Osteoblast (primary cell): ENCODE measurements around the gene SPAG6. TPM values are rescaled to one million over a fixed set of nuclear protein-coding genes. Genes with fewer than 3 reads are reported as not detected.

Experiments
- DNase-seq: peaks from one replicate; pipeline ENCODE4 v3.0.0; 2011; ENCODE audit warnings: low spot score, mixed read lengths; ENCODE audit not compliant: insufficient read length; ENCODE audit errors: missing footprints
- H2AFZ ChIP-seq: 2 replicates; pipeline ENCODE4 v1.6.0; 2011; ENCODE audit warnings: mild to moderate bottlenecking, low read length
- H3K27ac ChIP-seq: 2 replicates; pipeline ENCODE4 v1.5.1; 2011; ENCODE audit warnings: mild to moderate bottlenecking, low read depth, low read length, moderate library complexity
- H3K27me3 ChIP-seq: 2 replicates; pipeline ENCODE4 v1.6.0; 2012; ENCODE audit warnings: mild to moderate bottlenecking, control low read depth, inconsistent platforms, low read length, moderate library complexity; ENCODE audit not compliant: insufficient read depth
- H3K36me3 ChIP-seq: 2 replicates; pipeline ENCODE4 v1.5.1; 2011; ENCODE audit warnings: mild to moderate bottlenecking, low read length, control low read depth, moderate library complexity; ENCODE audit not compliant: insufficient read depth
- H3K4me1 ChIP-seq: 2 replicates; pipeline ENCODE4 v1.5.1; 2011; ENCODE audit warnings: mild to moderate bottlenecking, low read length, control low read depth, moderate library complexity; ENCODE audit not compliant: insufficient read depth
- H3K4me2 ChIP-seq: 2 replicates; pipeline ENCODE4 v1.6.0; 2011; ENCODE audit warnings: mild to moderate bottlenecking, low read length; ENCODE audit not compliant: insufficient read depth
- H3K4me3 ChIP-seq: fragments of 200-600 bp; sonication (generic); 3 replicates; pipeline ENCODE4 v1.5.1; 2012; ENCODE audit warnings: mild to moderate bottlenecking, low read length, inconsistent platforms; ENCODE audit not compliant: insufficient read depth
- H3K79me2 ChIP-seq: 2 replicates; pipeline ENCODE4 v1.6.0; 2012; ENCODE audit warnings: mild to moderate bottlenecking, low read length, control low read depth, inconsistent platforms; ENCODE audit not compliant: insufficient read depth
- H3K9me3 ChIP-seq: 2 replicates; pipeline ENCODE4 v1.5.1; 2011; ENCODE audit warnings: low read depth, low read length, control low read depth
- H4K20me1 ChIP-seq: 2 replicates; pipeline ENCODE4 v1.6.0; 2012; ENCODE audit warnings: mild to moderate bottlenecking, low read length, control low read depth; ENCODE audit not compliant: insufficient read depth
- CTCF ChIP-seq: IDR thresholded peaks from 2 replicates; pipeline ENCODE4 v1.5.1; 2011; ENCODE audit warnings: mild to moderate bottlenecking, low read depth, low read length, moderate library complexity; ENCODE audit errors: extremely low read depth
- total RNA-seq: library from RNA; depleted of rRNA; stranded (reverse); fragments of >200 nt; gene quantifications from 2 replicates; pipeline ENCODE4 v1.2.3, GENCODE V29; 2012

SPAG6 gene
- total RNA-seq, 1 donor: not detected

GRCh38 chr10:22317771-22318565 is 27.3 kb upstream of the SPAG6 start:
- H4K20me1 ChIP-seq: peaks cover 9% of the 10 kb centered on the region
- no peak overlapping the region for H3K27ac ChIP-seq
- peaks cover 11% of the 10 kb centered on the region for H3K27me3 ChIP-seq
- H3K36me3 ChIP-seq: no peaks in the 10 kb centered on the region
- H2AFZ ChIP-seq: no peak overlapping the region
- H3K9me3 ChIP-seq: no peaks in the 10 kb centered on the region
- peak overlapping the region; percentile 100 for H3K4me2 ChIP-seq
- H3K79me2 ChIP-seq: peaks cover 34% of the 10 kb centered on the region
- H3K4me1 ChIP-seq: peaks cover 22% of the 10 kb centered on the region
- no peak for TF ChIP-seq CTCF
- no peak overlapping the region for H3K4me3 ChIP-seq
- DNase-seq: no peak

- no peak for DNase-seq
- H3K27ac ChIP-seq: no peak overlapping the region
- H3K9me3 ChIP-seq: no peaks in the 10 kb centered on the region
- peaks cover 22% of the 10 kb centered on the region for H3K4me1 ChIP-seq
- no peak overlapping the region for H3K4me2 ChIP-seq
- H4K20me1 ChIP-seq: peaks cover 17% of the 10 kb centered on the region
- H2AFZ ChIP-seq: no peak overlapping the region
- H3K4me3 ChIP-seq: no peak overlapping the region
- H3K79me2 ChIP-seq: peaks cover 42% of the 10 kb centered on the region
- no peaks in the 10 kb centered on the region for H3K36me3 ChIP-seq
- peaks cover 19% of the 10 kb centered on the region for H3K27me3 ChIP-seq
- TF ChIP-seq CTCF: no peak
Measured at GRCh38 chr10:22318772-22319171, 26.5 kb upstream of the SPAG6 start.

GRCh38 chr10:22319547-22319979 is 25.7 kb upstream of the SPAG6 start:
- H2AFZ ChIP-seq: peak overlapping the region; percentile 19
- peaks cover 26% of the 10 kb centered on the region for H3K27me3 ChIP-seq
- H3K4me3 ChIP-seq: peak overlapping the region; percentile 84
- no peak for DNase-seq
- no peaks in the 10 kb centered on the region for H3K36me3 ChIP-seq
- H3K27ac ChIP-seq: no peak overlapping the region
- H3K4me1 ChIP-seq: peaks cover 26% of the 10 kb centered on the region
- TF ChIP-seq CTCF: no peak
- H3K9me3 ChIP-seq: no peaks in the 10 kb centered on the region
- peaks cover 25% of the 10 kb centered on the region for H4K20me1 ChIP-seq
- peaks cover 50% of the 10 kb centered on the region for H3K79me2 ChIP-seq
- H3K4me2 ChIP-seq: peak overlapping the region; percentile 70

- H3K36me3 ChIP-seq: no peaks in the 10 kb centered on the region
- no peaks in the 10 kb centered on the region for H3K9me3 ChIP-seq
- peak overlapping the region; percentile 13 for H3K27ac ChIP-seq
- peaks cover 55% of the 10 kb centered on the region for H3K79me2 ChIP-seq
- peak overlapping the region; percentile 70 for H3K4me2 ChIP-seq
- peak overlapping the region; percentile 84 for H3K4me3 ChIP-seq
- DNase-seq: no peak
- peak overlapping the region; percentile 19 for H2AFZ ChIP-seq
- no peak for TF ChIP-seq CTCF
- H4K20me1 ChIP-seq: peaks cover 29% of the 10 kb centered on the region
- peaks cover 29% of the 10 kb centered on the region for H3K27me3 ChIP-seq
- peaks cover 31% of the 10 kb centered on the region for H3K4me1 ChIP-seq
Measured at GRCh38 chr10:22319980-22320558, 25.2 kb upstream of the SPAG6 start.
